WTC11 (cell line): ENCODE data around the gene BCL11A.

Experiments used
- AFF4 ChIP-seq: sonication (generic); formaldehyde crosslinking; IDR thresholded peaks from 2 replicates; pipeline ENCODE4 v1.8.1; 2023; ENCODE audit warnings: mild to moderate bottlenecking, missing genetic modification reagents, borderline replicate concordance
- ATF1 ChIP-seq: sonication (generic); formaldehyde crosslinking; IDR thresholded peaks from 2 replicates; pipeline ENCODE4 v1.8.1; 2023; ENCODE audit warnings: mild to moderate bottlenecking, moderate library complexity, missing genetic modification reagents
- ATF6 ChIP-seq: sonication (generic); formaldehyde crosslinking; IDR thresholded peaks from 2 replicates; pipeline ENCODE4 v1.8.1; 2023; ENCODE audit warnings: mild to moderate bottlenecking, missing genetic modification reagents
- CREB1 ChIP-seq: sonication (generic); formaldehyde crosslinking; IDR thresholded peaks from 2 replicates; pipeline ENCODE4 v1.8.0; 2023; ENCODE audit warnings: mild to moderate bottlenecking, missing genetic modification reagents
- CTCF ChIP-seq: fragments of 200-600 bp; IDR thresholded peaks from 2 replicates; pipeline ENCODE4 v1.8.0; 2022; ENCODE audit warnings: antibody characterized with exemption
- E2F5 ChIP-seq: sonication (generic); formaldehyde crosslinking; IDR thresholded peaks from 2 replicates; pipeline ENCODE4 v1.8.1; 2022; ENCODE audit warnings: mild to moderate bottlenecking, moderate library complexity, missing genetic modification reagents
- IRF2 ChIP-seq: sonication (generic); formaldehyde crosslinking; IDR thresholded peaks from 2 replicates; pipeline ENCODE4 v1.8.0; 2022; ENCODE audit warnings: low read depth, missing genetic modification reagents, borderline replicate concordance
- MAX ChIP-seq: sonication (generic); formaldehyde crosslinking; IDR thresholded peaks from 2 replicates; pipeline ENCODE4 v1.8.0; 2022; ENCODE audit warnings: mild to moderate bottlenecking, missing genetic modification reagents
- NFYB ChIP-seq: sonication (generic); formaldehyde crosslinking; conservative IDR thresholded peaks from 2 replicates; pipeline ENCODE4 v1.8.0; 2022; ENCODE audit warnings: low read depth, missing genetic modification reagents
- NR2C2 ChIP-seq: sonication (generic); formaldehyde crosslinking; IDR thresholded peaks from 2 replicates; pipeline ENCODE4 v1.8.0; 2022; ENCODE audit warnings: mild to moderate bottlenecking, missing genetic modification reagents
- ZNF512 ChIP-seq: sonication (generic); formaldehyde crosslinking; IDR thresholded peaks from 2 replicates; pipeline ENCODE4 v1.8.1; 2022; ENCODE audit warnings: missing genetic modification reagents, borderline replicate concordance

- no peak for TF ChIP-seq NFYB (CRISPR knock-in tag)
- TF ChIP-seq ZNF512 = no peak
- no peak for TF ChIP-seq CTCF
- TF ChIP-seq CREB1 = no peak
- TF ChIP-seq AFF4 (CRISPR knock-in tag) = no peak
- no peak for TF ChIP-seq E2F5 (CRISPR knock-in tag)
- no peak for TF ChIP-seq ATF6 (CRISPR knock-in tag)
- TF ChIP-seq IRF2 (CRISPR knock-in tag) = no peak
- TF ChIP-seq MAX (CRISPR knock-in tag) = no peak
- TF ChIP-seq ATF1 = no peak
- no peak for TF ChIP-seq NR2C2 (CRISPR knock-in tag)
Observed at GRCh38 chr2:60495041-60495625, 58.3 kb downstream of the BCL11A start.
